Ovary (tissue), 3 donors: ENCODE results near the gene CREB3L1.

Experiments used
- EP300 ChIP-seq: sonication (generic); formaldehyde crosslinking; IDR thresholded peaks from one replicate; pipeline ENCODE4 v1.6.1; 2017; ENCODE audit warnings: antibody characterized with exemption
- POLR2A ChIP-seq: fragments of 450-650 bp; IDR thresholded peaks from one replicate; pipeline ENCODE4 v1.6.1; 2017; ENCODE audit warnings: antibody characterized with exemption, mild to moderate bottlenecking, moderate library complexity
- TF ChIP-seq, protein P1 (sequence below), 3 donors: fragments of 450-650 bp in 2 of 3; fragments of 200-600 bp in 1 of 3; IDR thresholded peaks; one replicate each; pipeline versions ENCODE4 v1.5.1 to v1.8.0; 2016 to 2022; ENCODE audit warnings: antibody characterized with exemption in 3 of 3, mild to moderate bottlenecking in 1 of 3
- donor health status: DM: no; HTN: no; CAD: no.

DNA sequence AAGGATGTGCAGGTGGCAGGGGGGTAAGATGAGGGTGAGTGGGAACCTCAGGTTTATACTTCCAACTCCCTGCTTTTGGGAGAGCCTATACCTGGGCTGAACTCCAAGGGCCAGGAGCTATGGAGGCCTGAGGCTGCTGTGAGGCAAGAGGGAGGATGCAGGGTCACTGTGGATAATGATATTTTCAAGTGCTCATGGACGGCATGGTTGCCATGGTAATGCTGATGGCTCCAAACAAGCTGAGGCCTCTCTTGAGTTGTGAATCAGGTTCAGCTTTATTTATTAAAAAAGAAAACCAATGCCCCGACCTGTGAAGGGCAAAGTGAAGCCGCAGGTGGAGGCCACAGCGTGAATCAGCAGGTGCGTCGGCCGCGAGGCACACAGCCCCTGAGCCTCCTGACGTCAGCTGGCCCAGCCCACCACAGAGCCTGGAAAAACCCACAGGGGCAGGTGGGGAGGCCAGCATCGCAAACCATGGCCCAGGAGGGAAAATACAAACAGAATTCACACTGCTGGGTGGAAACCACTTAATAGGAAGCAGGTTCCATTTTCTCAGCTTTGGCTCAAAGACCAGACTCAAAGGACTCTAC lies 17.4 kb upstream of the CREB3L1 start:
- TF ChIP-seq, protein P1, sequence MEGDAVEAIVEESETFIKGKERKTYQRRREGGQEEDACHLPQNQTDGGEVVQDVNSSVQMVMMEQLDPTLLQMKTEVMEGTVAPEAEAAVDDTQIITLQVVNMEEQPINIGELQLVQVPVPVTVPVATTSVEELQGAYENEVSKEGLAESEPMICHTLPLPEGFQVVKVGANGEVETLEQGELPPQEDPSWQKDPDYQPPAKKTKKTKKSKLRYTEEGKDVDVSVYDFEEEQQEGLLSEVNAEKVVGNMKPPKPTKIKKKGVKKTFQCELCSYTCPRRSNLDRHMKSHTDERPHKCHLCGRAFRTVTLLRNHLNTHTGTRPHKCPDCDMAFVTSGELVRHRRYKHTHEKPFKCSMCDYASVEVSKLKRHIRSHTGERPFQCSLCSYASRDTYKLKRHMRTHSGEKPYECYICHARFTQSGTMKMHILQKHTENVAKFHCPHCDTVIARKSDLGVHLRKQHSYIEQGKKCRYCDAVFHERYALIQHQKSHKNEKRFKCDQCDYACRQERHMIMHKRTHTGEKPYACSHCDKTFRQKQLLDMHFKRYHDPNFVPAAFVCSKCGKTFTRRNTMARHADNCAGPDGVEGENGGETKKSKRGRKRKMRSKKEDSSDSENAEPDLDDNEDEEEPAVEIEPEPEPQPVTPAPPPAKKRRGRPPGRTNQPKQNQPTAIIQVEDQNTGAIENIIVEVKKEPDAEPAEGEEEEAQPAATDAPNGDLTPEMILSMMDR (IDR thresholded peaks at IDR 0.05): no peak
- TF ChIP-seq EP300 (no peak), POLR2A (no peak)
